H1 (cell line): ENCODE results near the gene STIM1.
A peak's percentile ranks its signal among the peaks of the same experiment; 100 is the strongest.

Experiments used
- BCL11A ChIP-seq, 2 experiments: IDR thresholded peaks; one replicate each; pipeline ENCODE4 v1.6.1; 2011; ENCODE audit warnings: low read depth in 2 of 2, low read length in 2 of 2, mild to moderate bottlenecking in 2 of 2
- JUN ChIP-seq: IDR thresholded peaks from 2 replicates; pipeline ENCODE4 v1.6.1; 2011; ENCODE audit warnings: low read depth, mild to moderate bottlenecking, improper control_type of control experiment, low read length
- POLR2A ChIP-seq, 2 experiments: IDR thresholded peaks; 1 replicate in 1 of 2; 2 replicates in 1 of 2; pipeline ENCODE4 v1.6.1; 2011; ENCODE audit warnings: low read depth in 2 of 2, low read length in 2 of 2, mild to moderate bottlenecking in 2 of 2; ENCODE audit errors: control extremely low read depth in 1 of 2
- RFX5 ChIP-seq: IDR thresholded peaks from 2 replicates; pipeline ENCODE4 v1.6.1; 2011; ENCODE audit warnings: low read depth, low read length, improper control_type of control experiment, borderline replicate concordance
- SIRT6 ChIP-seq: IDR thresholded peaks from one replicate; pipeline ENCODE4 v1.7.1; 2012; ENCODE audit warnings: low read length, inconsistent platforms
- TF ChIP-seq, protein P1 (sequence below), 3 experiments: IDR thresholded peaks; 1 replicate in 2 of 3; 2 replicates in 1 of 3; pipeline versions ENCODE4 v1.5.1 to v1.6.1; 2011; ENCODE audit warnings: low read length in 3 of 3, mild to moderate bottlenecking in 3 of 3, inconsistent platforms in 2 of 3, low read depth in 1 of 3, moderate library complexity in 1 of 3; ENCODE audit not compliant: insufficient read depth in 1 of 3; ENCODE audit errors: control extremely low read depth in 1 of 3

DNA sequence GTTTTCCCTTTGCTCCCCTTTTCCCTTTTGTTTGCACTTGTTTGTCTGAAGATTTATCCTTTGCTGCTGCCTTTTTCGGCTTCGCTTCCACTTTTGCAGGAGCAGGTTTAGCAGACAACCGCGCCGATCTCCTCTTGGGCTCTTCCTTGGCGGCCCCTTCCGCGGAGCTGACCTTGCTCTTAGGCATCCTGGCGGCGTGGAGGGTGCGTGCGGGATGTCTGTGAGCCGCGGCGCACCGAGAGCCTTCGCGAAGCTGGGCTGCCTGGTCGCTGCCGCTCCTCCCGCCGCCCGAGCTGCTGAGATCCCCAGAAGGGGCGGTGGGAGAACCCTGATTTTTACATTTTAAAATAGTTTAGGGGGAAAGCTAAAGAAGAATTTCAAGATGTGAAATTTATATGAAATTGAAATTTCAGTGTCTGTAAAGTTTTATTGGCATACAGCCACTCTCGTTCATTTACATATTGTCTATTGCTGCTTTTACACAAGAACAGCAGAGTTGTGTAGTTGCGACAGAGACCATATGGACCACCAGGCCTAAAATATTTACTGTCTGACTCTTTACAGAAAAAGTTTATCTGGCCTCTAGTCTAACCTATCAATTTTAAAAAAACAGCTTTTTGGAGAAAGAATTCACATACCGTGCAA, 133.9 kb downstream of the STIM1 start:
- TF ChIP-seq RFX5 (no peak), BCL11A (IDR thresholded peaks at IDR 0.05; ENCODE audit: low read depth in 2 of 2, low read length in 2 of 2) (no peak), SIRT6 (no peak), POLR2A (IDR thresholded peaks at IDR 0.05; ENCODE audit: control extremely low read depth in 1 of 2, low read depth in 2 of 2, low read length in 2 of 2) (no peak), JUN (no peak)
- TF ChIP-seq, protein P1, sequence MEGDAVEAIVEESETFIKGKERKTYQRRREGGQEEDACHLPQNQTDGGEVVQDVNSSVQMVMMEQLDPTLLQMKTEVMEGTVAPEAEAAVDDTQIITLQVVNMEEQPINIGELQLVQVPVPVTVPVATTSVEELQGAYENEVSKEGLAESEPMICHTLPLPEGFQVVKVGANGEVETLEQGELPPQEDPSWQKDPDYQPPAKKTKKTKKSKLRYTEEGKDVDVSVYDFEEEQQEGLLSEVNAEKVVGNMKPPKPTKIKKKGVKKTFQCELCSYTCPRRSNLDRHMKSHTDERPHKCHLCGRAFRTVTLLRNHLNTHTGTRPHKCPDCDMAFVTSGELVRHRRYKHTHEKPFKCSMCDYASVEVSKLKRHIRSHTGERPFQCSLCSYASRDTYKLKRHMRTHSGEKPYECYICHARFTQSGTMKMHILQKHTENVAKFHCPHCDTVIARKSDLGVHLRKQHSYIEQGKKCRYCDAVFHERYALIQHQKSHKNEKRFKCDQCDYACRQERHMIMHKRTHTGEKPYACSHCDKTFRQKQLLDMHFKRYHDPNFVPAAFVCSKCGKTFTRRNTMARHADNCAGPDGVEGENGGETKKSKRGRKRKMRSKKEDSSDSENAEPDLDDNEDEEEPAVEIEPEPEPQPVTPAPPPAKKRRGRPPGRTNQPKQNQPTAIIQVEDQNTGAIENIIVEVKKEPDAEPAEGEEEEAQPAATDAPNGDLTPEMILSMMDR (IDR thresholded peaks at IDR 0.05; ENCODE audit: control extremely low read depth in 1 of 3, insufficient read depth in 1 of 3, low read depth in 1 of 3, low read length in 3 of 3): peak; percentile 6 to 18 (median 8); a peak in 2 of 4 replicates
